Liver (tissue), 9 donors: Measurements from ENCODE around the gene NFATC1. TPM values are rescaled to one million over a fixed set of nuclear protein-coding genes. Genes with fewer than 3 reads are reported as not detected.

ENCODE experiments used
- DNase-seq: peaks from one replicate; pipeline ENCODE4 v3.0.0-alpha.2; 2017; ENCODE audit warnings: low spot score
- H3K27ac ChIP-seq, 2 donors: one replicate each; pipeline ENCODE4 v1.7.0; 2013; ENCODE audit warnings: inconsistent platforms in 2 of 2, low read length in 2 of 2, control low read depth in 1 of 2, low read depth in 1 of 2, mild to moderate bottlenecking in 1 of 2
- H3K27me3 ChIP-seq, 4 donors: one replicate each; pipeline versions ENCODE4 v1.6.1 to v1.7.0; 2013; ENCODE audit warnings: low read length in 3 of 4, inconsistent platforms in 1 of 4, mild to moderate bottlenecking in 1 of 4, moderate library complexity in 1 of 4; ENCODE audit not compliant: control insufficient read depth in 4 of 4, insufficient read depth in 4 of 4
- H3K36me3 ChIP-seq, 4 donors: one replicate each; pipeline versions ENCODE4 v1.6.1 to v1.7.0; 2013; ENCODE audit warnings: low read length in 3 of 4, mild to moderate bottlenecking in 3 of 4, low read depth in 1 of 4, moderate library complexity in 1 of 4; ENCODE audit not compliant: control insufficient read depth in 4 of 4, insufficient read depth in 3 of 4
- H3K4me1 ChIP-seq, 4 donors: one replicate each; pipeline versions ENCODE4 v1.6.1 to v1.7.0; 2013; ENCODE audit warnings: low read length in 3 of 4, mild to moderate bottlenecking in 3 of 4, moderate library complexity in 1 of 4; ENCODE audit not compliant: control insufficient read depth in 4 of 4, insufficient read depth in 4 of 4
- H3K4me3 ChIP-seq, 3 donors: one replicate each; pipeline versions ENCODE4 v1.6.1 to v1.7.0; 2013; ENCODE audit warnings: low read length in 3 of 3, control low read depth in 1 of 3, low read depth in 1 of 3, mild to moderate bottlenecking in 1 of 3
- H3K9ac ChIP-seq, 2 donors: one replicate each; pipeline ENCODE4 v1.7.0; 2013; ENCODE audit warnings: low read length in 2 of 2, mild to moderate bottlenecking in 2 of 2, moderate library complexity in 2 of 2, control low read depth in 1 of 2, low read depth in 1 of 2
- H3K9me3 ChIP-seq, 4 donors: one replicate each; pipeline versions ENCODE4 v1.6.1 to v1.7.0; 2013; ENCODE audit warnings: low read length in 3 of 4; ENCODE audit not compliant: control insufficient read depth in 4 of 4
- EGR1 ChIP-seq, 2 donors: IDR thresholded peaks; 2 replicates each; pipeline ENCODE4 v1.6.1; 2016 to 2018; ENCODE audit warnings: antibody characterized with exemption in 2 of 2, low read depth in 2 of 2
- FOXA1 ChIP-seq: IDR thresholded peaks from 2 replicates; pipeline ENCODE4 v1.6.1; 2016; ENCODE audit warnings: antibody characterized with exemption
- FOXA2 ChIP-seq: IDR thresholded peaks from 2 replicates; pipeline ENCODE4 v1.6.1; 2016; ENCODE audit warnings: antibody characterized with exemption
- GABPA ChIP-seq, 2 donors: IDR thresholded peaks in 1 of 2; conservative IDR thresholded peaks in 1 of 2; 2 replicates each; pipeline ENCODE4 v1.6.1; 2016; ENCODE audit warnings: antibody characterized with exemption in 2 of 2, mild to moderate bottlenecking in 1 of 2, moderate library complexity in 1 of 2
- HNF4A ChIP-seq, 2 donors: conservative IDR thresholded peaks; 2 replicates each; pipeline ENCODE4 v1.6.1; 2016; ENCODE audit warnings: antibody characterized with exemption in 2 of 2, mild to moderate bottlenecking in 2 of 2
- HNF4G ChIP-seq: IDR thresholded peaks from 2 replicates; pipeline ENCODE4 v1.6.1; 2016; ENCODE audit warnings: antibody characterized with exemption
- JUND ChIP-seq, 2 donors: IDR thresholded peaks; 2 replicates each; pipeline ENCODE4 v1.6.1; 2016; ENCODE audit warnings: antibody characterized with exemption in 2 of 2
- NR2F2 ChIP-seq: IDR thresholded peaks from 2 replicates; pipeline ENCODE4 v1.6.1; 2016; ENCODE audit warnings: antibody characterized with exemption
- RAD21 ChIP-seq, 2 donors: IDR thresholded peaks; 2 replicates each; pipeline ENCODE4 v1.6.1; 2016; ENCODE audit warnings: antibody characterized with exemption in 2 of 2, mild to moderate bottlenecking in 2 of 2
- RXRA ChIP-seq, 2 donors: IDR thresholded peaks; 2 replicates each; pipeline ENCODE4 v1.6.1; 2017 to 2018; ENCODE audit warnings: antibody characterized with exemption in 2 of 2, mild to moderate bottlenecking in 1 of 2
- SP1 ChIP-seq: IDR thresholded peaks from 2 replicates; pipeline ENCODE4 v1.6.1; 2018; ENCODE audit warnings: antibody characterized with exemption, mild to moderate bottlenecking
- TAF1 ChIP-seq: conservative IDR thresholded peaks from 2 replicates; pipeline ENCODE4 v1.6.1; 2016; ENCODE audit warnings: antibody characterized with exemption, mild to moderate bottlenecking
- YY1 ChIP-seq: IDR thresholded peaks from 2 replicates; pipeline ENCODE4 v1.6.1; 2016; ENCODE audit warnings: antibody characterized with exemption, mild to moderate bottlenecking
- WGBS: extraction: QIAGEN DNeasy Blood & Tissue Kit; methylation state at CpG from one replicate; pipeline ENCODE4 v1.1.7; 2013; 5-methylcytosine and 5-hydroxymethylcytosine counted together
- polyA plus RNA-seq, 2 donors: library from polyadenylated mRNA; stranded (reverse) in 1 of 2; unstranded in 1 of 2; fragments of 200-250 nt in 1 of 2; fragments of >200 nt in 1 of 2; fragmentation: Nextera tagmentation in 1 of 2; extraction: Ambion mirVana in 1 of 2; gene quantifications; one replicate each; pipeline versions ENCODE4 v1.2.1 to v1.2.3, GENCODE V29; 2013 to 2015
- total RNA-seq, 2 donors: library from RNA; depleted of rRNA; stranded (reverse); fragments of >200 nt; gene quantifications; one replicate each; pipeline ENCODE4 v1.2.3, GENCODE V29; 2014
- TF ChIP-seq, protein P1 (sequence below): fragments of 150-350 bp; IDR thresholded peaks from 2 replicates; pipeline ENCODE4 v1.5.1; 2017; ENCODE audit warnings: improper control_type of control experiment, low read depth, low read length; ENCODE audit not compliant: missing input control
- TF ChIP-seq, protein P2 (sequence below): IDR thresholded peaks from 2 replicates; pipeline ENCODE4 v1.6.1; 2016; ENCODE audit warnings: antibody characterized with exemption
- TF ChIP-seq, protein P3 (sequence below): IDR thresholded peaks from 2 replicates; pipeline ENCODE4 v1.6.1; 2016; ENCODE audit warnings: antibody characterized with exemption, mild to moderate bottlenecking
- TF ChIP-seq, protein P4 (sequence below): IDR thresholded peaks from 2 replicates; pipeline ENCODE4 v1.6.1; 2016; ENCODE audit warnings: antibody characterized with exemption
- TF ChIP-seq, protein P5 (sequence below): IDR thresholded peaks from 2 replicates; pipeline ENCODE4 v1.6.1; 2016; ENCODE audit warnings: antibody characterized with exemption
- donor health status: healthy.
- donor health status: healthy.
- donor health status: healthy.
- donor health status: healthy.
- donor health status: healthy.

The NFATC1 gene
- total and polyA plus RNA-seq, 4 donors: 0.57 to 2.2 (median 1.3) TPM

DNA sequence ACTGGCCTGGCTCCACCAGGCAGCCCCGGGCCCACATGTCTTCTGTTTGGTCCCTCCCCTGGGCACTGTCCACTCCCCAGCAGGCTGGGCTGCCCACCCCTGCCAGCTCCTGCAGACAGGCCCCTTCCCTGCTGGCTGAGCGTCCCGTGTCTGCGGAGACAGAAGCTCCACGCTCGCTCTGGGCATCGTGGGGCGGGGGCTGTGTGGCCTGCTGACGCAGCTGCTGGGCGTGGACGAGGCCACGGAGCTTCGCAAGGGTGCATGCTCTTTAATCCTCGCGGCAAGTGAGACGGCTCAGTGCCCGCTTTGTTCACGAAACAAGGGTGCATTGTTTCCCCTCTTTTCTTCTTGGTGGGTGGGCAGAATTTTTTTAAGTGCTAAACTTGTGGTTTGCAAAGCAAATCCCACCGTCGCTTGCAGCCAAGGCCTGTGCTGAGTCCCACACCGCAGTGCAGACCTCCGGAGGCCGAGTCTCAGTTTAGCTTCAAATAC lies 151.1 kb downstream of the NFATC1 start:
- TF ChIP-seq FOXA1 (no peak), RAD21 (IDR thresholded peaks at IDR 0.05) (no peak)
- TF ChIP-seq, protein P1, sequence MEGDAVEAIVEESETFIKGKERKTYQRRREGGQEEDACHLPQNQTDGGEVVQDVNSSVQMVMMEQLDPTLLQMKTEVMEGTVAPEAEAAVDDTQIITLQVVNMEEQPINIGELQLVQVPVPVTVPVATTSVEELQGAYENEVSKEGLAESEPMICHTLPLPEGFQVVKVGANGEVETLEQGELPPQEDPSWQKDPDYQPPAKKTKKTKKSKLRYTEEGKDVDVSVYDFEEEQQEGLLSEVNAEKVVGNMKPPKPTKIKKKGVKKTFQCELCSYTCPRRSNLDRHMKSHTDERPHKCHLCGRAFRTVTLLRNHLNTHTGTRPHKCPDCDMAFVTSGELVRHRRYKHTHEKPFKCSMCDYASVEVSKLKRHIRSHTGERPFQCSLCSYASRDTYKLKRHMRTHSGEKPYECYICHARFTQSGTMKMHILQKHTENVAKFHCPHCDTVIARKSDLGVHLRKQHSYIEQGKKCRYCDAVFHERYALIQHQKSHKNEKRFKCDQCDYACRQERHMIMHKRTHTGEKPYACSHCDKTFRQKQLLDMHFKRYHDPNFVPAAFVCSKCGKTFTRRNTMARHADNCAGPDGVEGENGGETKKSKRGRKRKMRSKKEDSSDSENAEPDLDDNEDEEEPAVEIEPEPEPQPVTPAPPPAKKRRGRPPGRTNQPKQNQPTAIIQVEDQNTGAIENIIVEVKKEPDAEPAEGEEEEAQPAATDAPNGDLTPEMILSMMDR: no peak
- H3K27ac ChIP-seq: no peak overlapping the region
- no peak overlapping the region for H3K4me3 ChIP-seq
- no peak for DNase-seq
- H3K4me1 ChIP-seq: no peaks in the 10 kb centered on the region
- 82% methylated on average over 23 of the region's 23 CpGs for WGBS
- no peaks in the 10 kb centered on the region for H3K36me3 ChIP-seq
- no peaks in the 10 kb centered on the region for H3K9me3 ChIP-seq
- no peak overlapping the region for H3K9ac ChIP-seq
- peaks cover 0 to 5% (median 0%) of the 10 kb centered on the region in 4 donors for H3K27me3 ChIP-seq

DNA sequence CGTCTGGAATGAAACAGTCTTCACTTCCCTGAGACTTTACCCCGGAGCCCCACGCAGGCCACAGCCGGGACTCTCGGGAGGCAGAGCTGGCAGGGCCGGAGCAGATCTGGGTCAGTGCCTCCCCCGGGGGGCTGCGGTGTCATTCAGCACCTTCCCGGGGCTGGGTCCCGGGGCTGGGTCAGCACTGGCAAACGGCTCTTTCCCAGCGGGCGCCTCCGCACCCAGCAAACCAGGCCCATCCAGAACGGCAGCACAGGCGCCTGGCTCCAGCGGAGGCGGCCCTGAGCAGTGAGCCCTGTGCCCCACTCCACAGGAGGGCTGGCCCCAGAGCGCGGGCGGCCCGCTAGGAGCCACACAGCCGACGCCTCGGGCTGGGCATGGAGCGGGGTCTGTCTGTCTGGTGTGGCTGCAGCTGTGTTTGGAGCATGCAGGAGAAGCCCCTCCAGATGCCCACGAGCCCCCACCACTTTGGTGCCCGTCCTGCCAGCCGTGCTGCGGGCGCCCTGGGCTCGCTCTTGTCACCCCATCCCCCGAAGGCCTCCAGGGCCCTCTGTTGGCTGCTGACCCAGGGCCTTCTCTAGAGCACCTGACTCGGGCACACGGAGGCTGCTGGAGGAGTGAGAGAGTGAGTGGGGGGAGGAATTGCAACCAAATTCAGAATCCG lies 151.8 kb downstream of the NFATC1 start:
- H3K27me3 ChIP-seq: peaks cover 0 to 5% (median 0%) of the 10 kb centered on the region in 4 donors
- H3K4me1 ChIP-seq: no peaks in the 10 kb centered on the region
- no peak overlapping the region for H3K27ac ChIP-seq
- H3K4me3 ChIP-seq: no peak overlapping the region
- no peaks in the 10 kb centered on the region for H3K9me3 ChIP-seq
- no peak overlapping the region for H3K9ac ChIP-seq
- no peak for DNase-seq
- WGBS: 86% methylated on average over 36 of the region's 36 CpGs
- TF ChIP-seq HNF4A (conservative IDR thresholded peaks at IDR 0.05) (no peak), JUND (IDR thresholded peaks at IDR 0.05) (no peak), GABPA (IDR thresholded peaks at IDR 0.05 in 1 of 2, conservative IDR thresholded peaks at IDR 0.05 in 1 of 2) (no peak), RXRA (IDR thresholded peaks at IDR 0.05) (no peak), NR2F2 (no peak), EGR1 (IDR thresholded peaks at IDR 0.05; ENCODE audit: low read depth in 2 of 2) (no peak), SP1 (no peak), FOXA1 (no peak), FOXA2 (no peak), TAF1 (no peak), YY1 (no peak), HNF4G (no peak), RAD21 (IDR thresholded peaks at IDR 0.05) (no peak)
- TF ChIP-seq, protein P2, sequence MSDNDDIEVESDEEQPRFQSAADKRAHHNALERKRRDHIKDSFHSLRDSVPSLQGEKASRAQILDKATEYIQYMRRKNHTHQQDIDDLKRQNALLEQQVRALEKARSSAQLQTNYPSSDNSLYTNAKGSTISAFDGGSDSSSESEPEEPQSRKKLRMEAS: no peak
- TF ChIP-seq, protein P1: no peak
- TF ChIP-seq, protein P3, sequence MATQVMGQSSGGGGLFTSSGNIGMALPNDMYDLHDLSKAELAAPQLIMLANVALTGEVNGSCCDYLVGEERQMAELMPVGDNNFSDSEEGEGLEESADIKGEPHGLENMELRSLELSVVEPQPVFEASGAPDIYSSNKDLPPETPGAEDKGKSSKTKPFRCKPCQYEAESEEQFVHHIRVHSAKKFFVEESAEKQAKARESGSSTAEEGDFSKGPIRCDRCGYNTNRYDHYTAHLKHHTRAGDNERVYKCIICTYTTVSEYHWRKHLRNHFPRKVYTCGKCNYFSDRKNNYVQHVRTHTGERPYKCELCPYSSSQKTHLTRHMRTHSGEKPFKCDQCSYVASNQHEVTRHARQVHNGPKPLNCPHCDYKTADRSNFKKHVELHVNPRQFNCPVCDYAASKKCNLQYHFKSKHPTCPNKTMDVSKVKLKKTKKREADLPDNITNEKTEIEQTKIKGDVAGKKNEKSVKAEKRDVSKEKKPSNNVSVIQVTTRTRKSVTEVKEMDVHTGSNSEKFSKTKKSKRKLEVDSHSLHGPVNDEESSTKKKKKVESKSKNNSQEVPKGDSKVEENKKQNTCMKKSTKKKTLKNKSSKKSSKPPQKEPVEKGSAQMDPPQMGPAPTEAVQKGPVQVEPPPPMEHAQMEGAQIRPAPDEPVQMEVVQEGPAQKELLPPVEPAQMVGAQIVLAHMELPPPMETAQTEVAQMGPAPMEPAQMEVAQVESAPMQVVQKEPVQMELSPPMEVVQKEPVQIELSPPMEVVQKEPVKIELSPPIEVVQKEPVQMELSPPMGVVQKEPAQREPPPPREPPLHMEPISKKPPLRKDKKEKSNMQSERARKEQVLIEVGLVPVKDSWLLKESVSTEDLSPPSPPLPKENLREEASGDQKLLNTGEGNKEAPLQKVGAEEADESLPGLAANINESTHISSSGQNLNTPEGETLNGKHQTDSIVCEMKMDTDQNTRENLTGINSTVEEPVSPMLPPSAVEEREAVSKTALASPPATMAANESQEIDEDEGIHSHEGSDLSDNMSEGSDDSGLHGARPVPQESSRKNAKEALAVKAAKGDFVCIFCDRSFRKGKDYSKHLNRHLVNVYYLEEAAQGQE: no peak
- TF ChIP-seq, protein P4, sequence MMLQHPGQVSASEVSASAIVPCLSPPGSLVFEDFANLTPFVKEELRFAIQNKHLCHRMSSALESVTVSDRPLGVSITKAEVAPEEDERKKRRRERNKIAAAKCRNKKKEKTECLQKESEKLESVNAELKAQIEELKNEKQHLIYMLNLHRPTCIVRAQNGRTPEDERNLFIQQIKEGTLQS: no peak
- TF ChIP-seq, protein P5, sequence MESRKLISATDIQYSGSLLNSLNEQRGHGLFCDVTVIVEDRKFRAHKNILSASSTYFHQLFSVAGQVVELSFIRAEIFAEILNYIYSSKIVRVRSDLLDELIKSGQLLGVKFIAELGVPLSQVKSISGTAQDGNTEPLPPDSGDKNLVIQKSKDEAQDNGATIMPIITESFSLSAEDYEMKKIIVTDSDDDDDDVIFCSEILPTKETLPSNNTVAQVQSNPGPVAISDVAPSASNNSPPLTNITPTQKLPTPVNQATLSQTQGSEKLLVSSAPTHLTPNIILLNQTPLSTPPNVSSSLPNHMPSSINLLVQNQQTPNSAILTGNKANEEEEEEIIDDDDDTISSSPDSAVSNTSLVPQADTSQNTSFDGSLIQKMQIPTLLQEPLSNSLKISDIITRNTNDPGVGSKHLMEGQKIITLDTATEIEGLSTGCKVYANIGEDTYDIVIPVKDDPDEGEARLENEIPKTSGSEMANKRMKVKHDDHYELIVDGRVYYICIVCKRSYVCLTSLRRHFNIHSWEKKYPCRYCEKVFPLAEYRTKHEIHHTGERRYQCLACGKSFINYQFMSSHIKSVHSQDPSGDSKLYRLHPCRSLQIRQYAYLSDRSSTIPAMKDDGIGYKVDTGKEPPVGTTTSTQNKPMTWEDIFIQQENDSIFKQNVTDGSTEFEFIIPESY: no peak
- no peaks in the 10 kb centered on the region for H3K36me3 ChIP-seq
